ENCODE measurements around the gene FIBIN. TPM values are rescaled to one million over a fixed set of nuclear protein-coding genes. Genes with fewer than 3 reads are reported as not detected.

The FIBIN gene
- total RNA-seq (10 to 100 TPM; 11.7 to 12.9 TPM), polyA plus RNA-seq (1 to 10 TPM; 3.8 to 7.2 TPM)
- long read RNA-seq, donor 1, partial matches to known transcripts = 0 of 3 reads
- long read RNA-seq, donor 1, other reads (novel, unspliced or antisense) = 0 of 3 reads
- long read RNA-seq, donor 2, partial matches to known transcripts = 0 of 1 reads
- long read RNA-seq, donor 2, other reads (novel, unspliced or antisense) = 0 of 1 reads
- long read RNA-seq, donor 3, partial matches to known transcripts = 0 of 1 reads
- long read RNA-seq, donor 3, other reads (novel, unspliced or antisense) = 0 of 1 reads
- long read RNA-seq, donor 4, transcript FIBIN-201 (1 exons, 1,938 nt) = major isoform, 5 of 5 reads
- long read RNA-seq, donor 4, partial matches to known transcripts = 0 of 5 reads
- long read RNA-seq, donor 4, other reads (novel, unspliced or antisense) = 0 of 5 reads
- long read RNA-seq, donor 5, partial matches to known transcripts = 0 of 2 reads
- long read RNA-seq, donor 5, other reads (novel, unspliced or antisense) = 0 of 2 reads

GRCh38 chr11:26993965-26994457, at the start of gene FIBIN:
Gene FIBIN (plus strand): TSS chr11:26994112. CDS start chr11:26994527, 415 bp downstream.
- ATAC-seq (ENCODE audit: insufficient read depth, low FRiP score) (peak; percentile 45), DNase-seq (peak; percentile 48 to 83 (median 80))
- Histone ChIP-seq H3K9ac (ENCODE audit: insufficient read depth in 1 of 2, low read length in 2 of 2) (peak within 1 kb of the TSS; percentile 31 to 61), H3K27me3 (ENCODE audit: control insufficient read depth in 3 of 3, insufficient read depth in 3 of 3, low read length in 2 of 3) (peaks cover 0 to 24% (median 0%) of the 10 kb centered on the region in 3 donors), H3K9me3 (ENCODE audit: control insufficient read depth in 4 of 4, insufficient read depth in 3 of 4, low read length in 3 of 4) (peaks cover 0 to 4% (median 0%) of the 10 kb centered on the region in 4 donors), H3K27ac (ENCODE audit: low read depth in 1 of 2, low read length in 1 of 2) (peak within 1 kb of the TSS; percentile 41 to 53), H3K36me3 (ENCODE audit: control insufficient read depth in 4 of 4, insufficient read depth in 4 of 4, low read length in 4 of 4) (no peaks in the 10 kb centered on the region), H3K4me3 (peak within 1 kb of the TSS; percentile 18), H3K4me1 (ENCODE audit: control insufficient read depth in 5 of 5, insufficient read depth in 5 of 5, low read length in 5 of 5) (peaks cover 0 to 32% (median 14%) of the 10 kb centered on the region in 5 donors)
- TF ChIP-seq CTCF (IDR thresholded peaks at IDR 0.05; ENCODE audit: control extremely low read depth, extremely low read depth) = no peak
- 12 to 14% methylated on average over 21 to 22 of the region's 22 CpGs for WGBS, 2 donors

GRCh38 chr11:26944866-26945664, 48.8 kb upstream of the FIBIN start:
- WGBS, 2 donors = 45 to 67% methylated on average over 3 of the region's 3 CpGs
- no peak for TF ChIP-seq CTCF (IDR thresholded peaks at IDR 0.05; ENCODE audit: control extremely low read depth, extremely low read depth)
- ATAC-seq (ENCODE audit: insufficient read depth, low FRiP score) (no peak), DNase-seq (no peak)
- peaks cover 0 to 2% (median 0%) of the 10 kb centered on the region in 4 donors for H3K9me3 ChIP-seq (ENCODE audit: control insufficient read depth in 4 of 4, insufficient read depth in 3 of 4, low read length in 3 of 4)
- H3K27me3 ChIP-seq (ENCODE audit: control insufficient read depth in 3 of 3, insufficient read depth in 3 of 3, low read length in 2 of 3) = no peaks in the 10 kb centered on the region
- H3K4me3 ChIP-seq = no peak overlapping the region
- H3K36me3 ChIP-seq (ENCODE audit: control insufficient read depth in 4 of 4, insufficient read depth in 4 of 4, low read length in 4 of 4) = no peaks in the 10 kb centered on the region
- no peak overlapping the region for H3K9ac ChIP-seq (ENCODE audit: insufficient read depth in 1 of 2, low read length in 2 of 2)
- no peak overlapping the region for H3K27ac ChIP-seq (ENCODE audit: low read depth in 1 of 2, low read length in 1 of 2)
- peaks cover 0 to 8% (median 0%) of the 10 kb centered on the region in 5 donors for H3K4me1 ChIP-seq (ENCODE audit: control insufficient read depth in 5 of 5, insufficient read depth in 5 of 5, low read length in 5 of 5)

- WGBS, 2 donors = 68 to 76% methylated on average over 2 of the region's 2 CpGs
- Histone ChIP-seq H3K36me3 (ENCODE audit: control insufficient read depth in 4 of 4, insufficient read depth in 4 of 4, low read length in 4 of 4) (no peaks in the 10 kb centered on the region), H3K27me3 (ENCODE audit: control insufficient read depth in 3 of 3, insufficient read depth in 3 of 3, low read length in 2 of 3) (no peaks in the 10 kb centered on the region), H3K9ac (ENCODE audit: insufficient read depth in 1 of 2, low read length in 2 of 2) (no peak overlapping the region), H3K4me3 (no peak overlapping the region), H3K4me1 (ENCODE audit: control insufficient read depth in 5 of 5, insufficient read depth in 5 of 5, low read length in 5 of 5) (peaks cover 0 to 8% (median 0%) of the 10 kb centered on the region in 5 donors), H3K27ac (ENCODE audit: low read depth in 1 of 2, low read length in 1 of 2) (no peak overlapping the region), H3K9me3 (ENCODE audit: control insufficient read depth in 4 of 4, insufficient read depth in 3 of 4, low read length in 3 of 4) (no peaks in the 10 kb centered on the region)
- DNase-seq = no peak
- no peak for TF ChIP-seq CTCF (IDR thresholded peaks at IDR 0.05; ENCODE audit: control extremely low read depth, extremely low read depth)
- ATAC-seq (ENCODE audit: insufficient read depth, low FRiP score) = no peak
Measured at GRCh38 chr11:26946257-26946716, 47.6 kb upstream of the FIBIN start.

Measured in lung (tissue), 16 donors.